K562 (cell line): ENCODE results near the gene MRPL4. TPM values are rescaled to one million over a fixed set of nuclear protein-coding genes. Genes with fewer than 3 reads are reported as not detected.
"Not testable (repeated sequence)": the region's sequence is repeated elsewhere in the genome, so short reads cannot be mapped to it uniquely, and the experiment has no call there.

ENCODE experiments used
- ATAC-seq: fragments of 200-7000 bp; cut with Tn5 transposase; 3 replicates; pipeline ENCODE4 v1.9.1; 2020; ENCODE audit warnings: moderate library complexity
- BruUV-seq: library from RNA; stranded (reverse); fragments of 400-500 nt; replicated peaks from 2 replicates; lab custom pipeline; 2021; lab: Mats Ljungman, UMichigan
- CTCF ChIA-PET: fragments of 300-600 bp; formaldehyde crosslinking; extraction: SDS; loops from one replicate; lab custom pipeline; 2021; ENCODE audit warnings: low intra/inter-chr PET ratio; lab: Yijun Ruan, JAX
- POLR2A ChIA-PET: fragments of 300-600, 350-650 bp; sonication (Branson Sonifier 250); formaldehyde crosslinking; extraction: SDS; loops from one replicate; lab custom pipeline; 2021; ENCODE audit warnings: antibody characterized with exemption, inconsistent platforms; lab: Yijun Ruan, JAX
- DNase-seq, 4 experiments: peaks; one replicate each; pipeline versions ENCODE4 v3.0.0 to v3.0.0-alpha.2; 2011 to 2018; ENCODE audit warnings: low spot score in 3 of 4, mixed read lengths in 3 of 4; ENCODE audit errors: extremely low read depth in 1 of 4
- FAIRE-seq: peaks from 2 replicates; lab custom pipeline; 2011; peaks lifted over from hg19 to GRCh38; lab: Jason Lieb, UNC
- H2AFZ ChIP-seq: 2 replicates; pipeline ENCODE4 v1.6.0; 2011; ENCODE audit warnings: low read depth, low read length, control low read depth, inconsistent platforms
- H3K27ac ChIP-seq: fragments of 200-600 bp; 3 replicates; pipeline ENCODE4 v1.8.0; 2011; ENCODE audit warnings: low read depth, mild to moderate bottlenecking, control low read depth, inconsistent platforms, low read length, moderate library complexity, mixed read lengths; ENCODE audit errors: extremely low read depth
- H3K27me3 ChIP-seq, 2 experiments: fragments of 300-600 bp in 1 of 2; 2 replicates in 1 of 2; 3 replicates in 1 of 2; pipeline versions ENCODE4 v1.6.0 to v1.8.0; 2011; ENCODE audit warnings: inconsistent platforms in 2 of 2, low read length in 2 of 2, mild to moderate bottlenecking in 1 of 2, mixed read lengths in 1 of 2, moderate library complexity in 1 of 2; ENCODE audit not compliant: control insufficient read depth in 2 of 2, insufficient read depth in 2 of 2
- H3K36me3 ChIP-seq: fragments of 300-600 bp; 3 replicates; pipeline ENCODE4 v1.8.0; 2011; ENCODE audit warnings: mild to moderate bottlenecking, low read length, inconsistent platforms; ENCODE audit not compliant: control insufficient read depth, insufficient read depth
- H3K4me1 ChIP-seq, 2 experiments: fragments of 200-600 bp in 1 of 2; replicated peaks in 1 of 2; 2 replicates in 1 of 2; 3 replicates in 1 of 2; pipeline versions ENCODE4 v1.5.1 to v1.8.0; 2011; ENCODE audit warnings: inconsistent platforms in 2 of 2, low read length in 2 of 2, mild to moderate bottlenecking in 1 of 2, mixed read lengths in 1 of 2, moderate library complexity in 1 of 2; ENCODE audit not compliant: control insufficient read depth in 2 of 2, insufficient read depth in 2 of 2
- H3K4me2 ChIP-seq: 2 replicates; pipeline ENCODE4 v1.6.1; 2011; ENCODE audit warnings: low read length, control low read depth, inconsistent platforms, mixed read lengths; ENCODE audit not compliant: insufficient read depth
- H3K4me3 ChIP-seq: fragments of 200-600 bp; sonication (generic), shearing (Covaris generic); 2 replicates; pipeline ENCODE4 v1.5.1; 2016; ENCODE audit warnings: control low read depth, inconsistent platforms
- H3K79me2 ChIP-seq: fragments of 200-600 bp; 3 replicates; pipeline ENCODE4 v1.8.0; 2011; ENCODE audit warnings: low read length, inconsistent platforms; ENCODE audit not compliant: control insufficient read depth, insufficient read depth
- H3K9ac ChIP-seq, 2 experiments: 2 replicates each; pipeline versions ENCODE4 v1.6.0 to v1.6.1; 2011; ENCODE audit warnings: low read depth in 2 of 2, low read length in 2 of 2, control low read depth in 1 of 2, inconsistent platforms in 1 of 2, mild to moderate bottlenecking in 1 of 2, mixed read lengths in 1 of 2; ENCODE audit not compliant: insufficient read depth in 1 of 2
- H3K9me1 ChIP-seq: one replicate; pipeline ENCODE4 v1.6.0; 2011; ENCODE audit warnings: inconsistent platforms, mild to moderate bottlenecking, low read length, moderate library complexity; ENCODE audit not compliant: control insufficient read depth, insufficient read depth
- H3K9me3 ChIP-seq: replicated peaks from 2 replicates; pipeline ENCODE4 v1.5.1; 2011; ENCODE audit warnings: low read depth, low read length, inconsistent platforms; ENCODE audit not compliant: control insufficient read depth, insufficient read depth
- H4K20me1 ChIP-seq: replicated peaks from 2 replicates; pipeline ENCODE4 v1.6.1; 2011; ENCODE audit warnings: low read length, inconsistent platforms, mixed read lengths; ENCODE audit not compliant: control insufficient read depth, insufficient read depth
- BCOR ChIP-seq: fragments of 450-650 bp; IDR thresholded peaks from 2 replicates; pipeline ENCODE4 v1.6.1; 2016
- CBX5 ChIP-seq: IDR thresholded peaks from 2 replicates; pipeline ENCODE4 v1.6.1; 2014; ENCODE audit warnings: low read depth, borderline replicate concordance
- CC2D1A ChIP-seq: fragments of 450-650 bp; IDR thresholded peaks from 2 replicates; pipeline ENCODE4 v1.6.1; 2017; ENCODE audit warnings: mild to moderate bottlenecking
- CREB3L1 ChIP-seq: fragments of 450-650 bp; IDR thresholded peaks from 2 replicates; pipeline ENCODE4 v1.6.1; 2014; ENCODE audit warnings: low read depth, mild to moderate bottlenecking, moderate library complexity, borderline replicate concordance
- KLF6 ChIP-seq: fragments of 250-450 bp; sonication (Bioruptor Pico); IDR thresholded peaks from 2 replicates; pipeline ENCODE4 v1.4.0; 2020; ENCODE audit warnings: mild to moderate bottlenecking, moderate library complexity, borderline replicate concordance
- MCM2 ChIP-seq: fragments of 450-650 bp; IDR thresholded peaks from 2 replicates; pipeline ENCODE4 v1.6.1; 2017; ENCODE audit warnings: low read depth, mild to moderate bottlenecking
- POLR2A ChIP-seq: fragments of 450-650 bp; conservative IDR thresholded peaks from 2 replicates; pipeline ENCODE4 v1.6.1; 2016
- POLR2G ChIP-seq: fragments of 200-400 bp; formaldehyde crosslinking; IDR thresholded peaks from 2 replicates; pipeline ENCODE4 v1.6.1; 2017; ENCODE audit warnings: low read depth, mild to moderate bottlenecking, antibody characterized with exemption, low read length, moderate library complexity
- STAT5A ChIP-seq: IDR thresholded peaks from 2 replicates; pipeline ENCODE4 v1.6.1; 2012; ENCODE audit warnings: low read length, inconsistent platforms, borderline replicate concordance
- ZBTB8A ChIP-seq: fragments of 450-650 bp; IDR thresholded peaks from 2 replicates; pipeline ENCODE4 v1.6.1; 2018; ENCODE audit warnings: mild to moderate bottlenecking, moderate library complexity; ENCODE audit not compliant: partially characterized antibody
- ZFP1 ChIP-seq: fragments of 450-650 bp; formaldehyde crosslinking; IDR thresholded peaks from 2 replicates; pipeline ENCODE4 v1.4.0; 2020; ENCODE audit warnings: mild to moderate bottlenecking, mixed read lengths
- ZFX ChIP-seq: sonication (generic); formaldehyde crosslinking; IDR thresholded peaks from 2 replicates; pipeline ENCODE4 v1.8.0; 2022; ENCODE audit warnings: mild to moderate bottlenecking, missing genetic modification reagents, moderate library complexity
- ZNF24 ChIP-seq: fragments of 450-650 bp; IDR thresholded peaks from 2 replicates; pipeline ENCODE4 v1.6.1; 2016
- WGBS: fragments of 100-300 bp; shearing (Covaris generic); methylation state at CpG from one replicate; pipeline ENCODE4 v1.1.6; 2016; ENCODE audit warnings: low coverage, mixed read lengths; ENCODE audit not compliant: insufficient coverage; ENCODE audit errors: missing lambda C conversion rate; 5-methylcytosine and 5-hydroxymethylcytosine counted together
- in situ Hi-C: fragments of 300-500 bp; cut with MboI; formaldehyde crosslinking; loops from 4 replicates; pipeline ENCODE4 v1.15.0; 2018; ENCODE audit warnings: inconsistent platforms, mixed read lengths
- intact Hi-C: fragments of 100-400 bp; cut with micrococcal nuclease; formaldehyde crosslinking; loops from 2 replicates; pipeline ENCODE4 v1.14.2; 2022
- polyA plus RNA-seq, 8 experiments: library from polyadenylated mRNA; depleted of rRNA in 4 of 8; stranded (reverse) in 5 of 8; unstranded in 3 of 8; fragments of >200 nt; fragmentation: Nextera tagmentation in 2 of 8; fragmentation: Illumina TruSeq in 1 of 8; extraction: Ambion mirVana in 2 of 8; extraction: Trizol in 1 of 8; gene quantifications; 2 replicates each; pipeline versions ENCODE4 v1.2.1 to v1.2.3, GENCODE V29; 2011 to 2014; ENCODE audit warnings: inconsistent platforms in 1 of 8, missing spikeins in 1 of 8
- total RNA-seq, 7 experiments: library from RNA; depleted of rRNA in 6 of 7; stranded (reverse); fragments of >200 nt in 6 of 7; fragmentation: Illumina TruSeq in 2 of 7; extraction: Trizol in 2 of 7; gene quantifications; 2 replicates each; pipeline versions ENCODE4 v1.2.1 to v1.2.3, GENCODE V29; 2011 to 2021; ENCODE audit warnings: low replicate concordance in 1 of 7
- TF ChIP-seq, protein P1 (sequence below): sonication (generic); formaldehyde crosslinking; IDR thresholded peaks from 2 replicates; pipeline ENCODE4 v1.8.1; 2023; ENCODE audit warnings: mild to moderate bottlenecking, missing genetic modification reagents, moderate library complexity

MRPL4 gene
- total and polyA plus RNA-seq, 9 of the 15 experiments (the other 6 are each of a cell fraction or from before 2014, with no cell fraction given): 1.4 to 239 (median 64.9) TPM

DNA sequence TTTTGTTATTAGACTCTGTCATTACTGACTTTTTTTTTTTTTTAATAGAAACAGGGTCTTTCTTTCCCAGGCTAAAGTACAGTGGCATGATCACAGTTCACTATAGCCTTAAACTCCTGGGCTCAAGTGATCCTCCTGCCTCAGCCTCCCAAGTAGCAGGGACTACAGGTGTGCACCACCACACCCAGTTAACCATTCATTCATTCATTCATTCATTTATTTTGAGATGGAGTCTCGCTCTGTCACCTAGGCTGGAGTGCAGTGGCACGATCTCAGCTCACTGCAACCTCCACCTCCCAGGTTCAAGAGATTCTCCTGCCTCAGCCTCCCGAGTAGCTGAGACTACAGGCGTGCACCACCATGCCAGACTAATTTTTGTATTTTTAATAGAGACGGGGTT, 30.0 kb downstream of the MRPL4 start:
- CTCF ChIA-PET, H3K27ac ChIP-seq, intact Hi-C loops, H3K9me1 ChIP-seq, H3K27me3 ChIP-seq, H3K4me2 ChIP-seq, H2AFZ ChIP-seq, DNase-seq, in situ Hi-C loops, H3K4me3 ChIP-seq, FAIRE-seq, H3K9me3 ChIP-seq, H4K20me1 ChIP-seq, BruUV-seq, ATAC-seq, H3K9ac ChIP-seq, POLR2A ChIA-PET: not testable (repeated sequence)
- peaks cover 85% of the 10 kb centered on the region for H3K36me3 ChIP-seq
- peaks cover 28 to 38% of the 10 kb centered on the region in 2 experiments; a peak in 4 of 5 replicates for H3K4me1 ChIP-seq
- WGBS: 80% methylated on average over 4 of the region's 5 CpGs
- H3K79me2 ChIP-seq: peaks cover 14% of the 10 kb centered on the region
- TF ChIP-seq POLR2A: 0 out of 2 replicates have a peak, but pooled peaks have one; percentile 34
- TF ChIP-seq ZNF24: peak; percentile 89
- peak; percentile 57; the same call in 1 of the 2 replicates for TF ChIP-seq BCOR

DNA sequence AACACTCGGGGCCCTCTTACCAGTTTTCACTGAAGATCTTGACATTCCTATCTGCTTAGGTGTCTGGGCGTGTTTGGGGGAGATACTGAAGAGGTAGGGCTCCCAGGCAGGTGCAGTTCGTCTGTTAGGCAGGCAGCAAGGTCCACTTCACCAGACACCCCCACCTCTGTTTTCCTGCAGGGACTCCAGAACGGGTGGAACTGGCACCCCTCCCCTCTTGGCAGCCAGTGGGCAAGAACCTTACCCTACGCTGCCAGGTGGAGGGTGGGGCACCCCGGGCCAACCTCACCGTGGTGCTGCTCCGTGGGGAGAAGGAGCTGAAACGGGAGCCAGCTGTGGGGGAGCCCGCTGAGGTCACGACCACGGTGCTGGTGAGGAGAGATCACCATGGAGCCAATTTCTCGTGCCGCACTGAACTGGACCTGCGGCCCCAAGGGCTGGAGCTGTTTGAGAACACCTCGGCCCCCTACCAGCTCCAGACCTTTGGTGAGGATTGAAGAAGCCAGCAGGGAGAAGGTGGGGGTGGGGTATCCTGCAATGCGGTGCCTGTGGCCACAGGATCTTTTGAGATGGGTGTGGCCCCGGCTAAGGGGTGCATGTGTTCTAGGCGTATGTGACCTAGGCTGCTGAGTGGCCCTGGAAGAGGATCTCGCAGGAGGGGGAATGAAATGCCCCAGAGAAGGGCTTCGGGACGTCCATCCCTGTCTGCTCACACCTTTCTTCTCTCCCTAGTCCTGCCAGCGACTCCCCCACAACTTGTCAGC, 31.5 kb downstream of the MRPL4 start:
- BruUV-seq: no TSS peak
- Histone ChIP-seq H3K9me1 (peaks cover 6% of the 10 kb centered on the region), H3K9me3 (no peaks in the 10 kb centered on the region), H3K9ac (peak overlapping the region in 1 of 2 experiments; percentile 86; a peak in 2 of 4 replicates), H3K79me2 (peaks cover 29% of the 10 kb centered on the region), H3K4me2 (peak overlapping the region; percentile 20; the same call in 1 of the 2 replicates), H3K36me3 (peaks cover 71% of the 10 kb centered on the region), H3K27ac (peak overlapping the region; percentile 38; the same call in 1 of the 3 replicates), H2AFZ (no peak overlapping the region), H3K4me3 (no peak overlapping the region), H3K27me3 (no peaks in the 10 kb centered on the region), H4K20me1 (no peaks in the 10 kb centered on the region), H3K4me1 (peaks cover 28 to 50% of the 10 kb centered on the region in 2 experiments; a peak in 4 of 5 replicates)
- intact Hi-C loops: no loop called here
- FAIRE-seq (no peak), ATAC-seq (no peak), DNase-seq (peak in 1 of 4 experiments; percentile 32)
- in situ Hi-C loops: no loop called here
- 71% methylated on average over 18 of the region's 23 CpGs for WGBS
- CTCF ChIA-PET: no interaction called here
- POLR2A ChIA-PET: interaction anchor here (0.6 kb wide), 1 partner anchor 14 kb away, joined by 4 read pairs; no protein-coding TSS in a partner anchor
- TF ChIP-seq CBX5 (no peak), CC2D1A (no peak), MCM2 (no peak), KLF6 (CRISPR knock-in tag) (no peak), POLR2G (peak; percentile 59), STAT5A (no peak), ZBTB8A (no peak), ZFP1 (no peak), ZFX (CRISPR knock-in tag) (no peak), CREB3L1 (no peak)
- TF ChIP-seq, protein P1, sequence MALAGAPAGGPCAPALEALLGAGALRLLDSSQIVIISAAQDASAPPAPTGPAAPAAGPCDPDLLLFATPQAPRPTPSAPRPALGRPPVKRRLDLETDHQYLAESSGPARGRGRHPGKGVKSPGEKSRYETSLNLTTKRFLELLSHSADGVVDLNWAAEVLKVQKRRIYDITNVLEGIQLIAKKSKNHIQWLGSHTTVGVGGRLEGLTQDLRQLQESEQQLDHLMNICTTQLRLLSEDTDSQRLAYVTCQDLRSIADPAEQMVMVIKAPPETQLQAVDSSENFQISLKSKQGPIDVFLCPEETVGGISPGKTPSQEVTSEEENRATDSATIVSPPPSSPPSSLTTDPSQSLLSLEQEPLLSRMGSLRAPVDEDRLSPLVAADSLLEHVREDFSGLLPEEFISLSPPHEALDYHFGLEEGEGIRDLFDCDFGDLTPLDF: no peak
